Measurements from ENCODE around the gene HNRNPLL. TPM values are rescaled to one million over a fixed set of nuclear protein-coding genes. Genes with fewer than 3 reads are reported as not detected.

The HNRNPLL gene
- total RNA-seq, 1 donor from 2014 or later: 55.9 TPM

DNA sequence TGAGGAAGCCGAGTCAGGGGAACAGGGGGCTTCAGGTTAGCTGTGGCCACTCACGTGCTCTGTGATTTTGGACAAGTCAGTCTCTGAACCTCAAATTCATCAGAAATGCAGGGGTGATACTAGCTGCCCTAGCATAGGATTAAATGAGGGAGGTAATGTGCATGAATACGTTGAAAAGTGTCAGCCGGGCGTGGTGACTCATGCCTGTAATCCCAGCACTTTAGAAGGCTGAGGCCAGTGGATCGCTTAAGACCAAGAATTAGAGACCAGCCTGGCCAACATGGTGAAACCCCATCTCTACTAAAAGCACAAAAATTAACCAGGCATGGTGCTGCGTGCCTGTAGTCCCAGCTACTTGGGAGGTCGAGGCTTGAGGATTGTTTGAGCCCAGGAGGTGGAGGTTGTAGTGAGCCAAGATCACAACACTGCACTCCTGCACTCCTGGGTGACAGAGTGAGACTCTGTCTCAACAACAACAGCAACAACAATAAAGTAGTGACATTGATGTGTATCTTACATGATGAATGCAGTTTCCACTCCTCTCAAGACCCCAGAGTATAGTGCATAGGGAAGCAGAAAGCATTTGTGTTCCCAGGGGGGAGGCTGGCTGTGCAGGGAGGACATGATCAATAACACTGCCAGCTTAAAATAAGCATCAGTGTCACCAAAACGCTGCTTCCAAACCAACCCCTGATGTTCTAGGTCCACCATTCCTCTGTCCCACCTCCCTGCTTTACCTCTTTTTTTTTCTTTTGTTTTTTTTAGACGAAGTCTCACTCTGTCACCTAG lies 68.8 kb downstream of the HNRNPLL start:
- H3K4me3 ChIP-seq (ENCODE audit: insufficient read depth, low read depth, low read length): no peak overlapping the region
- TF ChIP-seq EZH2 (IDR thresholded peaks at IDR 0.05; ENCODE audit: insufficient read depth, low read length): no peak
- TF ChIP-seq CTCF (IDR thresholded peaks at IDR 0.05; ENCODE audit: insufficient read depth, low read depth, low read length): no peak
- peaks cover 2% of the 10 kb centered on the region for H3K27me3 ChIP-seq (ENCODE audit: insufficient read depth, low read length)
- Mint-ChIP-seq H3K4me1 (ENCODE audit: low read depth, unreplicated experiment) (peaks cover 2% of the 10 kb centered on the region), H3K36me3 (ENCODE audit: low read depth, unreplicated experiment) (no peaks in the 10 kb centered on the region), H3K27me3 (ENCODE audit: low read depth, unreplicated experiment) (peaks cover 9% of the 10 kb centered on the region), H3K9me3 (ENCODE audit: unreplicated experiment) (no peaks in the 10 kb centered on the region), H3K27ac (ENCODE audit: unreplicated experiment) (no peak overlapping the region), H3K4me3 (ENCODE audit: unreplicated experiment) (no peak overlapping the region)
- no peaks in the 10 kb centered on the region for H3K4me1 ChIP-seq (ENCODE audit: insufficient read depth, low read length)
- H3K79me2 ChIP-seq (ENCODE audit: insufficient read depth, low read length): no peaks in the 10 kb centered on the region
- no peaks in the 10 kb centered on the region for H3K9me3 ChIP-seq (ENCODE audit: insufficient read depth, low read depth, low read length)
- H2AFZ ChIP-seq (ENCODE audit: low read depth, low read length): no peak overlapping the region
- H4K20me1 ChIP-seq (ENCODE audit: insufficient read depth, low read length): no peaks in the 10 kb centered on the region
- DNase-seq (ENCODE audit: low read depth) (no peak), FAIRE-seq (no peak)
- H3K9ac ChIP-seq (ENCODE audit: low read length): no peak overlapping the region
- no peak overlapping the region for H3K4me2 ChIP-seq (ENCODE audit: low read length)
- H3K27ac ChIP-seq (ENCODE audit: low read depth, low read length): no peak overlapping the region
- no peaks in the 10 kb centered on the region for H3K36me3 ChIP-seq (ENCODE audit: insufficient read depth, low read length)

DNA sequence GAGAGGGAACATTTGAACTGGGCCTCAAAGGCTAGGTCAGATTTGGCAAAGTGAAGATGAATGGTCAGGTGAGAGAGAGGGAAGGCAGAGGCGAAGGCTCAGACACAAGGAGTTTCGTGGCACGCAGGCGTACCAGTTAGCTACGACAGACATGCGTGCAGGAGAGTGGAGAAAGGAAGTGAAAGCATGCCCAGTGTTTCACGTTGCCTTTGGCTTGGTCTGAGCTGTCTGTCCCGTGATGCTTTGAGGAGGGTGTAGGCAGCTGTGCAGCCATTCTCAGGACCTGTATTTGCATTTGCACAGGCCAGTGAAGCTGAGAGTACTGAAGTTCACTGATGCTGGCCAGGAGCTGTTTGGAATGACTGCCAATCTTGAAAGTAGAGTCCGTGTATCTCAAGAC lies 69.5 kb downstream of the HNRNPLL start:
- FAIRE-seq: no peak

More for the DNA sequence above, 69.5 kb downstream of the HNRNPLL start:
- Mint-ChIP-seq H3K4me3 (ENCODE audit: unreplicated experiment) (no peak overlapping the region), H3K27me3 (ENCODE audit: low read depth, unreplicated experiment) (peaks cover 9% of the 10 kb centered on the region), H3K27ac (ENCODE audit: unreplicated experiment) (no peak overlapping the region), H3K36me3 (ENCODE audit: low read depth, unreplicated experiment) (no peaks in the 10 kb centered on the region), H3K4me1 (ENCODE audit: low read depth, unreplicated experiment) (peaks cover 2% of the 10 kb centered on the region), H3K9me3 (ENCODE audit: unreplicated experiment) (no peaks in the 10 kb centered on the region)
- TF ChIP-seq CTCF (IDR thresholded peaks at IDR 0.05; ENCODE audit: insufficient read depth, low read depth, low read length) (no peak), EZH2 (IDR thresholded peaks at IDR 0.05; ENCODE audit: insufficient read depth, low read length) (no peak)
- H3K4me2 ChIP-seq (ENCODE audit: low read length): no peak overlapping the region
- H2AFZ ChIP-seq (ENCODE audit: low read depth, low read length): no peak overlapping the region
- H3K9me3 ChIP-seq (ENCODE audit: insufficient read depth, low read depth, low read length): no peaks in the 10 kb centered on the region
- peaks cover 3% of the 10 kb centered on the region for H3K4me1 ChIP-seq (ENCODE audit: insufficient read depth, low read length)
- H3K27ac ChIP-seq (ENCODE audit: low read depth, low read length): no peak overlapping the region
- no peaks in the 10 kb centered on the region for H3K79me2 ChIP-seq (ENCODE audit: insufficient read depth, low read length)
- no peak for DNase-seq (ENCODE audit: low read depth)
- no peaks in the 10 kb centered on the region for H4K20me1 ChIP-seq (ENCODE audit: insufficient read depth, low read length)
- peaks cover 2% of the 10 kb centered on the region for H3K27me3 ChIP-seq (ENCODE audit: insufficient read depth, low read length)
- H3K36me3 ChIP-seq (ENCODE audit: insufficient read depth, low read length): no peaks in the 10 kb centered on the region
- H3K9ac ChIP-seq (ENCODE audit: low read length): no peak overlapping the region
- no peak overlapping the region for H3K4me3 ChIP-seq (ENCODE audit: insufficient read depth, low read depth, low read length)

Measured in astrocyte (in vitro differentiated cells and primary cell).